ENCODE data around the gene UBE2K.
"Not testable (repeated sequence)": the region's sequence is repeated elsewhere in the genome, so short reads cannot be mapped to it uniquely, and the experiment has no call there.

The UBE2K gene

DNA sequence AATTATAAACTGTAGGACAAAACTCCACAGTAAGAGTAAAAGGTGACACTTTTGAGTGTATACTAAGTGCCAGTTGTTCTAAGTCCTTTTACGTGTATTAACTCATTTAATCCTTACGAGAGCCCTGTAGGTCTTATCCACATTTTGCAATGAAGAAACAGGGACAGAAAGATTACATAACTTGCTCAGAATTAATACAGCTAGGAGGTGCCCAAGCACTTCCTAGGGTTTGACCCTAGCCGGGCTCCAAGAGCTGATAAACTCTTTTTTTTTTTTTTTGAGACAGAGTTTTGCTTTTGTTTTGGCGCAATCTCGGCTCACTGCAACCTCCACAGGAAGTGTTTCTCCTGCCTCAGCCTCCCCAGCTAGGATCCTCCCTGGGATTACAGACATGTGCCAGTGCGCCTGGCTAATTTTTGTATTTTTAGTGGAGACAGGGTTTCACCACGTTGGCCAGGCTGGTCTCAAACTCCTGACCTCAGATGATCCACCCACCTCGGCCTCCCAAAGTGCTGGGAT is 110.4 kb downstream of the UBE2K start:
- H3K27me3 ChIP-seq, result no peaks in the 10 kb centered on the region

DNA sequence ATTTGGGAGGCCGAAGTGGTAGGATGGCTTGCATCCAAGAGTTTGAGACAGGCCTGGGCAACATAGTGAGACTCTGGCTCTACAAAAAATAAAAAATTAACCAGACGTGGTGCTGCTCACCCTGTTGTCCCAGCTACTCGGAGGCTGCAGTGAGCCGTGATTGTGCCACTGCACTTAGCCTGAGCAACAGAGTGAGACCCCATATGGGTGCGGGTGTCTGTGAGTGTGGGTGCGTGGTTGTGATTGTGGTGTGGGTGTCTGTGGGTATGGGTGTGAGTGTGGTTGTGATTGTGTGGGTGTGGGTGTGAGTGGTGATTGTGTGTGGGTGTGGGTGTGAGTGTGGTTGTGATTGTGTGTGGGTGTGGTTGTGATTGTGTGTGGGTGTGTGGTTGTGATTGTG is 114.6 kb downstream of the UBE2K start:
- Histone ChIP-seq H3K36me3 (no peaks in the 10 kb centered on the region), H3K4me3 (ENCODE audit: low read depth in 1 of 2, low read length in 1 of 2) (no peak overlapping the region), H3K27me3 (no peaks in the 10 kb centered on the region), H3K27ac (no peak overlapping the region), H3K9me3 (no peaks in the 10 kb centered on the region), H3K4me1 (ENCODE audit: control insufficient read depth in 1 of 2, insufficient read depth in 1 of 2, low read depth in 1 of 2, low read length in 1 of 2) (no peaks in the 10 kb centered on the region)
- TF ChIP-seq, protein P1, sequence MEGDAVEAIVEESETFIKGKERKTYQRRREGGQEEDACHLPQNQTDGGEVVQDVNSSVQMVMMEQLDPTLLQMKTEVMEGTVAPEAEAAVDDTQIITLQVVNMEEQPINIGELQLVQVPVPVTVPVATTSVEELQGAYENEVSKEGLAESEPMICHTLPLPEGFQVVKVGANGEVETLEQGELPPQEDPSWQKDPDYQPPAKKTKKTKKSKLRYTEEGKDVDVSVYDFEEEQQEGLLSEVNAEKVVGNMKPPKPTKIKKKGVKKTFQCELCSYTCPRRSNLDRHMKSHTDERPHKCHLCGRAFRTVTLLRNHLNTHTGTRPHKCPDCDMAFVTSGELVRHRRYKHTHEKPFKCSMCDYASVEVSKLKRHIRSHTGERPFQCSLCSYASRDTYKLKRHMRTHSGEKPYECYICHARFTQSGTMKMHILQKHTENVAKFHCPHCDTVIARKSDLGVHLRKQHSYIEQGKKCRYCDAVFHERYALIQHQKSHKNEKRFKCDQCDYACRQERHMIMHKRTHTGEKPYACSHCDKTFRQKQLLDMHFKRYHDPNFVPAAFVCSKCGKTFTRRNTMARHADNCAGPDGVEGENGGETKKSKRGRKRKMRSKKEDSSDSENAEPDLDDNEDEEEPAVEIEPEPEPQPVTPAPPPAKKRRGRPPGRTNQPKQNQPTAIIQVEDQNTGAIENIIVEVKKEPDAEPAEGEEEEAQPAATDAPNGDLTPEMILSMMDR (IDR thresholded peaks at IDR 0.05), result no peak

More for the DNA sequence above, 110.4 kb downstream of the UBE2K start:
- no peaks in the 10 kb centered on the region for H3K4me1 ChIP-seq (ENCODE audit: control insufficient read depth in 1 of 2, insufficient read depth in 1 of 2, low read depth in 1 of 2, low read length in 1 of 2)
- no peaks in the 10 kb centered on the region for H3K36me3 ChIP-seq
- TF ChIP-seq, protein P1 (IDR thresholded peaks at IDR 0.05), result no peak
- no peak overlapping the region for H3K4me3 ChIP-seq (ENCODE audit: low read depth in 1 of 2, low read length in 1 of 2)
- H3K9me3 ChIP-seq, result no peaks in the 10 kb centered on the region
- no peak overlapping the region for H3K27ac ChIP-seq

DNA sequence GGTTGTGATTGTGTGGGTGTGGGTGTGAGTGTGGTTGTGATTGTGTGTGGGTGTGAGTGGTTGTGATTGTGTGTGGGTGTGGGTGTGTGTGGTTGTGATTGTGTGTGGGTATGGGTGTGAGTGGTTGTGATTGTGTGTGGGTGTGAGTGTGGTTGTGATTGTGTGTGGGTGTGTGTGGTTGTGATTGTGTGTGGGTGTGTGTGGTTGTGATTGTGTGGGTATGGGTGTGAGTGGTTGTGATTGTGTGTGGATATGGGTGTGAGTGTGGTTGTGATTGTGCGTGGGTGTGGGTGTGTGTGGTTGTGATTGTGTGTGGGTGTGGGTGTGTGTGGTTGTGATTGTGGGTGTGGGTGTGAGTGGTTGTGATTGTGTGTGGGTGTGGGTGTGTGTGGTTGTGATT is 115.1 kb downstream of the UBE2K start:
- H3K4me1 ChIP-seq (ENCODE audit: control insufficient read depth in 1 of 2, insufficient read depth in 1 of 2, low read depth in 1 of 2, low read length in 1 of 2); H3K4me3 ChIP-seq (ENCODE audit: low read depth in 1 of 2, low read length in 1 of 2); H3K27me3 ChIP-seq; H3K36me3 ChIP-seq; H3K27ac ChIP-seq; H3K9me3 ChIP-seq: not testable (repeated sequence)

DNA sequence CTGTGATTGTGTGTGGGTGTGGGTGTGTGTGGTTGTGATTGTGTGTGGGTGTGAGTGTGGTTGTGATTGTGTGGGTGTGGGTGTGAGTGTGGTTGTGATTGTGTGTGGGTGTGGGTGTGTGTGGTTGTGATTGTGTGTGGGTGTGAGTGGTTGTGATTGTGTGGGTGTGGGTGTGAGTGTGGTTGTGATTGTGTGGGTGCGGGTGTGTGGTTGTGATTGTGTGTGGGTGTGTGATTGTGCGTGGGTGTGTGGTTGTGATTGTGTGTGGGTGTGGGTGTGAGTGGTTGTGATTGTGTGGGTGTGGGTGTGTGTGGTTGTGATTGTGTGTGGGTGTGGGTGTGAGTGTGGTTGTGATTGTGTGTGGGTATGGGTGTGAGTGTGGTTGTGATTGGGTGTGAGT is 115.8 kb downstream of the UBE2K start:
- not testable (repeated sequence) for H3K4me1 ChIP-seq (ENCODE audit: control insufficient read depth in 1 of 2, insufficient read depth in 1 of 2, low read depth in 1 of 2, low read length in 1 of 2); H3K27me3 ChIP-seq; H3K36me3 ChIP-seq; H3K4me3 ChIP-seq (ENCODE audit: low read depth in 1 of 2, low read length in 1 of 2); H3K9me3 ChIP-seq; H3K27ac ChIP-seq

DNA sequence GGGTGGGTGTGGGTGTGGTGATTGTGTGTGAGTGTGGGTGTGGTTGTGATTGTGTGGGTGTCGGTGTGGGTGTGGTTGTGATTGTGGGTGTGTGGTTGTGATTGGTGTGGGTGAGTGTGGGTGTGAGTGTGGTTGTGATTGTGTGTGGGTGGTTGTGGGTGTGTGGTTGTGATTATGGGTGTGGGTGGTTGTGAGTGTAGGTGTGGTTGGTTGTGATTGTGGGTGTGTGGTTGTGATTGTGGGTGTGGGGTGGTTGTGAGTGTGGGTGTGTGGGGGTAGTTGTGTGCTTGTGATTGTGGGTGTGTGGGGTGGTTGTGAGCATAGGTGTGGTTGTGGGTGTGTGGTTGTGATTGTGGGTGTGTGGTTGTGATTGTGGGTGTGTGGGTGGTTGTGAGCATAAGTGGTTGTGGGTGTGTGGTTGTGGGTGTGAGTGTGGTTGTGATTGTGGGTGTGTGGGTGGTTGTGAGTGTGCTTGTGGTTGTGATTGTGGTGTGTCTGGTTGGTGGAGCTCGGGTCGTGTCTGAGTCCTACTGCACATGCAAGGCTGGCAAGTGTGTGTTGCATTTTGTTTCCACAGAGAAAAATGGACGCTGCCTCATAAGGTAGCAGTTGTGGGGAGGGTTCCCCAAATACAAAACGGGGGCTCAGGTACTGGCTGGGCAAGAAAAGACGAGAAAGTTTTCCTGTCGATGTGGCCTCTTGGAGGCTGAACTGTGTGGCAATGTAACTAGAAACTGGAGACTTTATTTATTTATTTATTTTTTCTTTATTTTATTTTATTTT is 116.7 kb downstream of the UBE2K start:
- no peaks in the 10 kb centered on the region for H3K9me3 ChIP-seq
- no peak overlapping the region for H3K4me3 ChIP-seq (ENCODE audit: low read depth in 1 of 2, low read length in 1 of 2)
- no peaks in the 10 kb centered on the region for H3K36me3 ChIP-seq
- no peak overlapping the region for H3K27ac ChIP-seq
- no peaks in the 10 kb centered on the region for H3K27me3 ChIP-seq
- TF ChIP-seq, protein P1 (IDR thresholded peaks at IDR 0.05), result no peak
- no peaks in the 10 kb centered on the region for H3K4me1 ChIP-seq (ENCODE audit: control insufficient read depth in 1 of 2, insufficient read depth in 1 of 2, low read depth in 1 of 2, low read length in 1 of 2)

DNA sequence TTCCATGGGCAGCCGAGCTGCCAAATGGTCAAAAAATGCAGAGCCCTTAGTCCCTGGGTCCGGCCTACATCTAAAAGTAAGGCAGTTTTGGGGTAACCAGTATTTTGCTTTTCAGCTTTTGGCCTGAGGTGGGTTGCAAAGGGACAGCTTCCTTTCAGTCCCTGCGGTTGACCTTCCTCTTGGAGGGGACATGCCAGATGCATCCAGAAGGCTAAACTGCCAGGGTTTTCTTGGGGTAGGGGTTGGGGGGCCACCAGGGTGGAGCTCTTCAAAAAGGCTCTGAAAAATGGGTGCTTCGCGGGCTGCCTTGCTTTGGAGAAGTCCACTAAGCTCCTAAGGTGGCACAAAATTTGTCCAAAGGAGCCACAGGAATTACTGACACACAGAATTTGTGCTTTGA is 120.7 kb downstream of the UBE2K start:
- Histone ChIP-seq H3K36me3 (no peaks in the 10 kb centered on the region), H3K9me3 (no peaks in the 10 kb centered on the region), H3K27me3 (no peaks in the 10 kb centered on the region), H3K4me1 (ENCODE audit: control insufficient read depth in 1 of 2, insufficient read depth in 1 of 2, low read depth in 1 of 2, low read length in 1 of 2) (no peaks in the 10 kb centered on the region), H3K27ac (no peak overlapping the region), H3K4me3 (ENCODE audit: low read depth in 1 of 2, low read length in 1 of 2) (no peak overlapping the region)
- TF ChIP-seq, protein P1 (IDR thresholded peaks at IDR 0.05), result no peak

Measured in neutrophil (primary cell).